PFSK-1 (cell line): Measurements from ENCODE around the gene USP47.

ENCODE experiments used
- POLR2AphosphoS5 ChIP-seq: IDR thresholded peaks from 2 replicates; pipeline ENCODE4 v1.6.1; 2012; ENCODE audit warnings: low read depth, mild to moderate bottlenecking, control low read depth, low read length, moderate library complexity
- REST ChIP-seq, 2 experiments: IDR thresholded peaks; 2 replicates each; pipeline versions ENCODE4 v1.6.1 to v1.8.0; 2011 to 2012; ENCODE audit warnings: low read depth in 2 of 2, low read length in 2 of 2, control low read depth in 1 of 2, inconsistent platforms in 1 of 2, mild to moderate bottlenecking in 1 of 2, moderate library complexity in 1 of 2; ENCODE audit not compliant: insufficient read depth in 1 of 2
- SIN3A ChIP-seq: IDR thresholded peaks from 2 replicates; pipeline ENCODE4 v1.6.1; 2012; ENCODE audit warnings: mild to moderate bottlenecking, low read length, moderate library complexity, borderline replicate concordance; ENCODE audit not compliant: insufficient read depth
- TAF1 ChIP-seq: IDR thresholded peaks from 2 replicates; pipeline ENCODE4 v1.6.1; 2012; ENCODE audit warnings: low read length, control low read depth, borderline replicate concordance; ENCODE audit not compliant: insufficient read depth

DNA sequence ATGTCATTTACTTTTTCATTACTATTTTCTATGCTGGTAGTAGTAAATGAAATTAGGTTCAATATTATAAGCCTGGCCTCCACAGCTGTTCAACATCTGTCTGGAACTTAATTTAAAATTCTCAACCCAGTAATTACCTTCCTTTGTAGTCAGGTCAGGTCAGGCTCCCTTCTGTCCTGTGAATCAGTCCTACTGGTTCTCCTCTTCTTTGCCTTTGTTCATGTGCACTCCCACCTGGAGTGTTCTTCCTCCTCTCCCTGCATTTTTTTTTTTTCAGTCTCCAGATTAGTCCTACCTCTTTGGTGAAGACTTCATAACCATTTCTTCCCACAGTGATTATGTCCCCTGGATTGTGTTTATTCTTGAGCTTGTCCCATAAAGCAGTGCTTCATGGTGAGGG lies 98.8 kb downstream of the USP47 start:
- TF ChIP-seq TAF1 (no peak), POLR2AphosphoS5 (no peak), SIN3A (no peak), REST (IDR thresholded peaks at IDR 0.05; ENCODE audit: insufficient read depth in 1 of 2, low read depth in 2 of 2, low read length in 2 of 2) (no peak)
